HG03175 (cell line): ENCODE data around the gene CACNA1C.

Source experiments
- ATAC-seq: cut with Tn5 transposase; IDR thresholded peaks from one replicate; pipeline ENCODE4 v1.9.1; 2021; ENCODE audit warnings: mild to moderate bottlenecking, moderate library complexity; ENCODE audit not compliant: unreplicated experiment

The CACNA1C gene

GRCh38 chr12:2648406-2648805, 595.6 kb downstream of the CACNA1C start:
- ATAC-seq = no peak

GRCh38 chr12:2649201-2650030, 596.6 kb downstream of the CACNA1C start:
- no peak for ATAC-seq

GRCh38 chr12:2650261-2651067, 597.7 kb downstream of the CACNA1C start:
- ATAC-seq = no peak

GRCh38 chr12:2651068-2651965, 598.5 kb downstream of the CACNA1C start:
- no peak for ATAC-seq

GRCh38 chr12:2652011-2652400, 599.2 kb downstream of the CACNA1C start:
- no peak for ATAC-seq

- no peak for ATAC-seq
Measured at GRCh38 chr12:2652401-2653081, 599.8 kb downstream of the CACNA1C start.

- no peak for ATAC-seq
Measured at GRCh38 chr12:2653461-2653965, 600.7 kb downstream of the CACNA1C start.

- no peak for ATAC-seq
Measured at GRCh38 chr12:2654311-2654710, 601.5 kb downstream of the CACNA1C start.

GRCh38 chr12:2654741-2655140, 602.0 kb downstream of the CACNA1C start:
- ATAC-seq = no peak

- ATAC-seq = no peak
Measured at GRCh38 chr12:2662524-2662923, 609.7 kb downstream of the CACNA1C start.

- ATAC-seq = no peak
Measured at GRCh38 chr12:2664721-2665577, 612.2 kb downstream of the CACNA1C start.

- no peak for ATAC-seq
Measured at GRCh38 chr12:2666411-2666810, 613.6 kb downstream of the CACNA1C start.

- no peak for ATAC-seq
Measured at GRCh38 chr12:2666846-2667245, 614.1 kb downstream of the CACNA1C start.

- ATAC-seq = no peak
Measured at GRCh38 chr12:2667716-2668440, 615.1 kb downstream of the CACNA1C start.

GRCh38 chr12:2668816-2669215, 616.0 kb downstream of the CACNA1C start:
- no peak for ATAC-seq

GRCh38 chr12:2669560-2669959, 616.8 kb downstream of the CACNA1C start:
- no peak for ATAC-seq

GRCh38 chr12:2672863-2673262, 620.1 kb downstream of the CACNA1C start:
- ATAC-seq = no peak

- ATAC-seq = no peak
Measured at GRCh38 chr12:2673966-2674810, 621.4 kb downstream of the CACNA1C start.
